SU-DHL-6 (cell line): Measurements from ENCODE around the gene MFSD6.

Source experiments
- CTCF ChIP-seq: fragments of 200-600 bp; sonication (generic); IDR thresholded peaks from one replicate; pipeline ENCODE4 v1.5.1; 2017; ENCODE audit warnings: antibody characterized with exemption, mild to moderate bottlenecking, low read length, moderate library complexity; ENCODE audit not compliant: insufficient read depth, poor library complexity, severe bottlenecking
- EZH2phosphoT487 ChIP-seq: fragments of 200-600 bp; sonication (generic), shearing (Covaris generic); conservative IDR thresholded peaks from 2 replicates; pipeline ENCODE4 v1.6.1; 2018; ENCODE audit warnings: mild to moderate bottlenecking, antibody characterized with exemption, low read length, moderate library complexity, mixed read lengths

DNA sequence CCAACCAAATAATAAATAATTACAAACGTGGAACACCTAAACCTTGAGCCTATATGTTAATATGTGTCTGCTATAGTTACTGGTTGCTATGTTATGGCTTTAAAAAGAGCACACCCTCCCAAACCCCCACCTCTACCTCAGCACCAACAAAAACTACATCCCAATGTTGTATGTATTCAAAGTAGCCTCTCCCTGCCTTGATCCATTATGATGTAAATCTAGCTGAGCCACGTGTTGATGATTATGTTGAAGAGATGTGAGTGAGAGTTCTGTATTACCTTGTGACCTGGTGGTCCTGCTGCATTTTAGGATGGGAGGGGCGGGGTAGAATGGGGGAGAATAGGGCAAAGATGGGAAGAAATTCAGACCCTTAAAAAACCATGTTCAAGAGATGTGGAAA lies 4.8 kb downstream of the MFSD6 start:
- TF ChIP-seq CTCF (no peak), EZH2phosphoT487 (no peak)
